A673 (cell line): ENCODE data around the gene DYTN. TPM values are rescaled to one million over a fixed set of nuclear protein-coding genes. Genes with fewer than 3 reads are reported as not detected.
A peak's percentile ranks its signal among the peaks of the same experiment; 100 is the strongest.

Experiments used
- BruUV-seq: library from RNA; stranded (reverse); fragments of 400-500 nt; replicated peaks from 2 replicates; lab custom pipeline; 2021; lab: Mats Ljungman, UMichigan
- CTCF ChIA-PET: fragments of 300-600 bp; sonication (Branson Sonifier 250); formaldehyde crosslinking; loops from one replicate; lab custom pipeline; 2022; ENCODE audit warnings: antibody characterized with exemption; lab: Charles Lee
- POLR2A ChIA-PET: fragments of 300-600 bp; sonication (Branson Sonifier 250); formaldehyde crosslinking; loops from one replicate; lab custom pipeline; 2022; ENCODE audit warnings: antibody characterized with exemption; ENCODE audit not compliant: low non-redundant PET; lab: Charles Lee
- DNase-seq: peaks from one replicate; pipeline ENCODE4 v3.0.0-alpha.2; 2015; ENCODE audit warnings: low spot score
- H3K27ac ChIP-seq: fragments of 200-600 bp; sonication (generic); 2 replicates; pipeline ENCODE4 v1.5.1; 2016; ENCODE audit warnings: mixed run types, low read depth, mild to moderate bottlenecking, mixed read lengths, antibody characterized with exemption, low read length; ENCODE audit not compliant: poor library complexity, severe bottlenecking
- H3K27me3 ChIP-seq: fragments of 200-600 bp; sonication (generic); replicated peaks from 2 replicates; pipeline ENCODE4 v1.6.1; 2017; ENCODE audit warnings: mixed run types, low read depth, mild to moderate bottlenecking, mixed read lengths, antibody characterized with exemption, low read length; ENCODE audit not compliant: insufficient read depth, poor library complexity
- H3K36me3 ChIP-seq: fragments of 200-600 bp; sonication (generic); 2 replicates; pipeline ENCODE4 v1.6.1; 2016; ENCODE audit warnings: mixed run types, mild to moderate bottlenecking, mixed read lengths, antibody characterized with exemption, low read length; ENCODE audit not compliant: insufficient read depth, poor library complexity, severe bottlenecking
- H3K4me1 ChIP-seq: fragments of 200-600 bp; sonication (generic); 2 replicates; pipeline ENCODE4 v1.6.1; 2017; ENCODE audit warnings: mixed run types, mild to moderate bottlenecking, mixed read lengths, antibody characterized with exemption, low read length; ENCODE audit not compliant: insufficient read depth, poor library complexity, severe bottlenecking
- H3K4me3 ChIP-seq: fragments of 200-600 bp; sonication (generic); 2 replicates; pipeline ENCODE4 v1.5.1; 2016; ENCODE audit warnings: low read depth, mixed run types, mild to moderate bottlenecking, mixed read lengths, low read length; ENCODE audit not compliant: poor library complexity, severe bottlenecking
- H3K9me3 ChIP-seq: fragments of 200-600 bp; sonication (generic); 2 replicates; pipeline ENCODE4 v1.6.1; 2016; ENCODE audit warnings: mixed run types, low read depth, mild to moderate bottlenecking, mixed read lengths, antibody characterized with exemption, low read length; ENCODE audit not compliant: poor library complexity, severe bottlenecking
- CTCF ChIP-seq: fragments of 300-800, 200-600 bp; sonication (generic); conservative IDR thresholded peaks from 2 replicates; pipeline ENCODE4 v1.5.1; 2017; ENCODE audit warnings: low read depth, mild to moderate bottlenecking, antibody characterized with exemption, low read length, moderate library complexity, mixed read lengths
- EZH2 ChIP-seq: fragments of 200-600 bp; sonication (generic); IDR thresholded peaks from 2 replicates; pipeline ENCODE4 v1.6.1; 2017; ENCODE audit warnings: borderline replicate concordance, low read depth, mild to moderate bottlenecking, mixed read lengths, antibody characterized with exemption, low read length; ENCODE audit not compliant: poor library complexity, severe bottlenecking
- intact Hi-C: fragments of 100-400 bp; cut with micrococcal nuclease; formaldehyde crosslinking; loops from one replicate; pipeline ENCODE4 v1.10.0; 2022; ENCODE audit not compliant: unreplicated experiment
- total RNA-seq: library from RNA; stranded (reverse); gene quantifications from 2 replicates; pipeline ENCODE4 v1.2.3, GENCODE V29; 2021

Gene DYTN
- total RNA-seq, 1 experiment from 2014 or later: not detected

- Histone ChIP-seq H3K27ac (no peak within 1 kb of the TSS), H3K9me3 (no peaks in the 10 kb centered on the region), H3K27me3 (peaks cover 50% of the 10 kb centered on the region), H3K4me1 (no peaks in the 10 kb centered on the region), H3K36me3 (no peaks in the 10 kb centered on the region), H3K4me3 (no peak within 1 kb of the TSS)
- intact Hi-C loops: no loop called here
- no TSS peak for BruUV-seq
- CTCF ChIA-PET: no interaction called here
- POLR2A ChIA-PET: no interaction called here
- TF ChIP-seq EZH2 (peak; percentile 19), CTCF (no peak)
- peak; percentile 72 for DNase-seq
Observed at GRCh38 chr2:206642075-206643025, 75.8 kb downstream of the DYTN start, which contains the start of gene FAM237A. Gene FAM237A, plus strand, starts transcription at chr2:206642487. Its CDS starts 1,750 bp downstream, at chr2:206644237.

- DNase-seq: no peak
- TF ChIP-seq EZH2: no peak
- TF ChIP-seq CTCF: no peak
- intact Hi-C loops: no loop called here
- Histone ChIP-seq H3K4me3 (no peak overlapping the region), H3K27ac (no peak overlapping the region), H3K36me3 (no peaks in the 10 kb centered on the region), H3K27me3 (peaks cover 50% of the 10 kb centered on the region), H3K4me1 (no peaks in the 10 kb centered on the region), H3K9me3 (no peaks in the 10 kb centered on the region)
- no TSS peak for BruUV-seq
- ChIA-PET CTCF (no interaction called here), POLR2A (no interaction called here)
Observed at GRCh38 chr2:206641226-206641625, 77.0 kb downstream of the DYTN start.

GRCh38 chr2:206639636-206640035, 78.6 kb downstream of the DYTN start:
- intact Hi-C loops: no loop called here
- ChIA-PET POLR2A (no interaction called here), CTCF (no interaction called here)
- DNase-seq: no peak
- H3K27me3 ChIP-seq: peaks cover 58% of the 10 kb centered on the region
- H3K9me3 ChIP-seq: no peaks in the 10 kb centered on the region
- no peak overlapping the region for H3K4me3 ChIP-seq
- no peak overlapping the region for H3K27ac ChIP-seq
- no peak for TF ChIP-seq EZH2
- TF ChIP-seq CTCF: no peak
- no peaks in the 10 kb centered on the region for H3K4me1 ChIP-seq
- BruUV-seq: no TSS peak
- no peaks in the 10 kb centered on the region for H3K36me3 ChIP-seq
